Activated T-cell treated with anti-CD3 and anti-CD28 coated beads for 48 hours (primary cell): ENCODE data around the gene MPST.

Experiments
- DNase-seq: peaks from one replicate; pipeline ENCODE4 v3.0.0-alpha.2; 2020; ENCODE audit warnings: low read depth

Gene MPST

GRCh38 chr22:37079158-37079557 is 59.6 kb downstream of the MPST start:
- no peak for DNase-seq
